GM12865 (cell line): ENCODE results near the gene EPHA4.

Experiments
- DNase-seq: peaks from one replicate; pipeline ENCODE4 v3.0.0; 2010; ENCODE audit warnings: low read depth
- H3K4me3 ChIP-seq: 2 replicates; pipeline ENCODE4 v1.5.1; 2011; ENCODE audit warnings: mild to moderate bottlenecking, low read depth, low read length, control low read depth
- TF ChIP-seq, protein P1 (sequence below): IDR thresholded peaks from 2 replicates; pipeline ENCODE4 v1.5.1; 2011; ENCODE audit warnings: low read length, control low read depth, low read depth, inconsistent platforms; ENCODE audit not compliant: insufficient read depth; ENCODE audit errors: missing control alignments

EPHA4 gene

GRCh38 chr2:221461901-221462300 is 110.2 kb downstream of the EPHA4 start:
- TF ChIP-seq, protein P1, sequence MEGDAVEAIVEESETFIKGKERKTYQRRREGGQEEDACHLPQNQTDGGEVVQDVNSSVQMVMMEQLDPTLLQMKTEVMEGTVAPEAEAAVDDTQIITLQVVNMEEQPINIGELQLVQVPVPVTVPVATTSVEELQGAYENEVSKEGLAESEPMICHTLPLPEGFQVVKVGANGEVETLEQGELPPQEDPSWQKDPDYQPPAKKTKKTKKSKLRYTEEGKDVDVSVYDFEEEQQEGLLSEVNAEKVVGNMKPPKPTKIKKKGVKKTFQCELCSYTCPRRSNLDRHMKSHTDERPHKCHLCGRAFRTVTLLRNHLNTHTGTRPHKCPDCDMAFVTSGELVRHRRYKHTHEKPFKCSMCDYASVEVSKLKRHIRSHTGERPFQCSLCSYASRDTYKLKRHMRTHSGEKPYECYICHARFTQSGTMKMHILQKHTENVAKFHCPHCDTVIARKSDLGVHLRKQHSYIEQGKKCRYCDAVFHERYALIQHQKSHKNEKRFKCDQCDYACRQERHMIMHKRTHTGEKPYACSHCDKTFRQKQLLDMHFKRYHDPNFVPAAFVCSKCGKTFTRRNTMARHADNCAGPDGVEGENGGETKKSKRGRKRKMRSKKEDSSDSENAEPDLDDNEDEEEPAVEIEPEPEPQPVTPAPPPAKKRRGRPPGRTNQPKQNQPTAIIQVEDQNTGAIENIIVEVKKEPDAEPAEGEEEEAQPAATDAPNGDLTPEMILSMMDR, result no peak
- H3K4me3 ChIP-seq, result no peak overlapping the region
- DNase-seq, result no peak

DNA sequence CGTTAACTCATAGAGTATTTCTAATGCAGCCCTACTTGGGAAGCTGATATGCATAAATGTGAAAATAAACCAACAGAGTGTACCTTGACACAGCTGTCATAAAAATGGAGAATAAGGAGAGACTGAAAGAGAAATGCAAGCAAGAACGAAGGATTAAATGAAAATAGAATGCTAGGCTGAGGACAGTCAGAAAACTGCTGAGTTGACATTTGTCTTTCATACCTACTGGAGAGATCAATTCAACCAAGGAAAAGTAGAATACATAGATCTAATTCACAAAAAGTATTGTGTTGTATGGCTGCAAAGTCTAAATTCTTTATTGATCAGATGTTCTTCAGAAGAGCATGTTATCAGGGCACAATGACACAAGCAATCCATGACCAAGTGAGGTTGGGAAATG is 112.0 kb downstream of the EPHA4 start:
- DNase-seq, result no peak
- TF ChIP-seq, protein P1, result no peak
- H3K4me3 ChIP-seq, result no peak overlapping the region

DNA sequence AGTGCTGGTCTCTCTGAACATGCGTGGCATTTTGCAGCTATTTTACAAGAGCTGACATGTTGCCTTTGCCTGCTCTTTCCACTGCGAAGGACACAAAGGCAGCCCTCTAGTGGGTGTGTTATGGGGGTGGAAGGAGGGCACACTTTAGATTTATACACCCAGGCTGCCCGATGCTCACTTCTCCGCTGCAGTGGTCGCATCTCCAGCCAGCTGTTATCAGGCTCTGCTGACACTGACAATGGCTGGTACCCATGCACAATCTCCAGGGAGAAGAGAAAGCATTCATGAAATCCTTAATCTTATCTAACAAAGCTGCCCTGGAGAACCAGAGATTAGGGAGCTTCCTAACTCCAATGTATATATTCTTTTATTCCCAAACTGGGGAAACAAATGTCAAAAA is 113.5 kb downstream of the EPHA4 start:
- H3K4me3 ChIP-seq, result no peak overlapping the region
- TF ChIP-seq, protein P1, result no peak

GRCh38 chr2:221455214-221455613 is 116.9 kb downstream of the EPHA4 start:
- TF ChIP-seq, protein P1, result no peak

More for the DNA sequence above, 113.5 kb downstream of the EPHA4 start:
- DNase-seq, result no peak

DNA sequence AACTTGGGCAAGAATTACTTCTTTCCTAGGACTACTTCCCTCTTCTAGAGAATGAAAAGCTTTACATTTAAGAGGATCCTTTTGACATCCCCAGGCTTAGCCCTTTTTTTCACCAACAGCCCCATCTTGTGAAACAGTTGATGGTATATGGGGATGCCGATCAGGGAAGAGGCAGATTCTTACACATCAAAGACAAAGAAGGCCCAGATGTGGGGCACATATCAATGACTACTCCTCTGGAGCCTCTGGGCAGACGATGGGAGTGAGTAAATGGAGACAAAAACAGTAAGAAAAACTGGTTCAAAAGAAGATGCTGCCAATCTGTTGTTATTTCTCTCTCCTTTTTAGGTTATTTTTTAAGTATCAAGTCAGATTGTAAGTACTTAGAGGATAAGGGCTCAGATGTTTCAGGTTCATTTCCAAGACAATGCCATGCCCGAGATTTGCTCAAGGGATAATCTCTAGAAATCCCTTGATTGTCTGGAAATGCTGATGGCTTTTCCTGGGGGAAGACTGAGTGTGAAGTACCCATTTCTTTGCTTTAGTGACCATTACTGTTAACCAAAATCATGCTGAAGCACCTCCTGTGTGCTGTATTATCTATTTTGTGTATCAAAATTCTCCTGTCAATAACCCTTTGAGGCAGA is 117.5 kb downstream of the EPHA4 start:
- no peak for DNase-seq
- H3K4me3 ChIP-seq, result no peak overlapping the region
- TF ChIP-seq, protein P1, result no peak

More at GRCh38 chr2:221455214-221455613, 116.9 kb downstream of the EPHA4 start:
- no peak overlapping the region for H3K4me3 ChIP-seq
- DNase-seq, result no peak

DNA sequence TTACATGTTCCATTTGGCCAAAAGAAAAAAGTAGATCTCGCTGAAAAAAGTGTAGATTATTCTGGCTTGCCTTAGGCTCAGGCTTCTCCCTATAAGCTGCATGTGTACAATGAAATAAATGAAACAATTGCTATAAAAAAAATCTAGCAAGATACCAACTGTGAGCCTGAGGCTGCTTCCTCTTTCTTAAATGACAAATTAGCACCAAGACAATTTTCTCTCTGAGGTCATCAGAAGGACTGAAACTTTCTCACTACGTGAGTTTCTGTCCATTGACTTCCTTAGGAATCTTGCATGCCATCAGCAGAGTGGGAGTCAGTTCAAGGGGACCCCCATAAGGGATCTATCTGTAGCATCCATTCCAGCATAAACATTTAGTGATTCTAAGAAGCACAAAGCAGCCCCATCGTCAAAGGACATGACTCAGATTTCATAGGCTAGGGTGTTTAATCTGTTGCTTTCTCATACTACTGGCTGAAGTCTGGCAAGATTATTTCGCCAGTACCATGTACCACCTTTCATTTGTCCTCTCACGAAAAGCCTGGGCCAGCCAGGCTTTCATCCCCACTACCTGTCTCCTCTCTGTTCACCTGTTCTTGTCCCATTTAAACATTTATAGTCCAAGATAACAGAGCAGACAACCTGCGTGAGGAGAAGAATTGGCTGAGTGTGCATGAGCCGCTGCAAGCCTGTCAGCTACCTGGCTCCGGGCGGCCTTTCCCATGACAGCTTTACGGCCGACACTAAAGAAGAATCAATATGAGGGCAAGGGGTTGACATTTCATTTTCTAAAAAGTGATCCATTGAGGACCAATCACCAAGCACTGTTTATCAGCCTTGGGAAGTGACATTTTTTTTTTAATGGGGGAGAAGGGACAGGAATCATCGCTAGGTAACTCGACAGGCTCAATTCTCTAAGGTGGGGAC is 120.0 kb downstream of the EPHA4 start:
- no peak for DNase-seq
- no peak overlapping the region for H3K4me3 ChIP-seq
- TF ChIP-seq, protein P1, result no peak
